Medulla oblongata (tissue), 1 donor: ENCODE measurements around the gene NDUFV1.
A peak's percentile ranks its signal among the peaks of the same experiment; 100 is the strongest.
"Not testable (repeated sequence)": the region's sequence is repeated elsewhere in the genome, so short reads cannot be mapped to it uniquely, and the experiment has no call there.

ENCODE experiments used
- DNase-seq: peaks from one replicate; pipeline ENCODE4 v3.0.0-alpha.2; 2015; ENCODE audit errors: extremely low spot score

NDUFV1 gene

GRCh38 chr11:67611704-67612587 is 5.2 kb downstream of the NDUFV1 start:
- DNase-seq, result no peak

DNA sequence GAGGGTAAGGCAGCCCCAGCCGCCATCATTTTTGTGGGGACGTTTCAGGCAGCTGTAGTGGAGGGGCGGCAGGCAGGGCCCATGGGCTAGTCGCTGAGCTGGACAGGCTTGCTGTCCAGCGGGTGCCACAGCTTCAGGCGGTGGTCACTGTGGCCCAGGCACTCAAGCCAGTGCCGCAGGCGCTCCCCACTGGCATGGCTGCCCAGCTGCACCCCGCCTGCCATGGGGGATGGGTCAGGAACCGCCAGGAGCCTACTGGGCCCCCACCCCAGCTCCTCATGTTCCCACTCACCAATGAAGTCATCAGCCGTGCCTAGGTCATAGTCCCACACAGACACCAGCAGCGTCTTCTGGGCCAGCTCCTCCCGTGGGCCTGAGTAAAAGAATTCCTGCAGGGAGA is 6.0 kb downstream of the NDUFV1 start:
- DNase-seq, result no peak

DNA sequence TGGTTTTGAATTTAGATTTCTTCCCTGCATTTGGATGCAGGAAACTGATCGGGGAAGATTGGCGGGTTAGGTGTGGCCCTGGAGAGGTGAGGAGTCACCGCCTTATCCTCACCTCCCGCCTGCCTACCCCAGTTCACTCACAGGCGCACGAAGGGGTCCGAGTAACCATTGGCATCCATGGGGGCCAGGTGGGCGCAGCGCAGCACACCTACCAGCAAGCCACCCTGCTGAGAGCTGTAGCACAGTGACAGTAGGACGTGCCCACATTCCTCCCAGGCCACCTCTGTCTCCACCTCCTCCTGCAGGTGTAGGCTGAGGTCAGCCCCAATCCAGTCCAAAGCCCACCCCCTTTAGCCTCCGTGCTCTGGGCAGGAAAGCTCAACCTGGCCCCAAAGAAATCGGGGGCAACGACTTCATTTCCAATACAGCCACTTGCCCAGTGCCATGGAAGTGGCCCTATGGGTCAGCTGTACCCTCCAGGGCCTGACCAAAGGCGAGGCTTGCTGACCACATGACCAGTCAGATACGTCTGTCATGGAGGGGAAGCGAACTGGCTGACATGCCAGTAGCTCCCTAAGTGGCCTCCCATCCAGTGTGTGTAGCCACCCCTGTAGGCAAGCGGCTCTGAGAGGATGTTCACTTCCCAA is 6.7 kb downstream of the NDUFV1 start:
- no peak for DNase-seq

DNA sequence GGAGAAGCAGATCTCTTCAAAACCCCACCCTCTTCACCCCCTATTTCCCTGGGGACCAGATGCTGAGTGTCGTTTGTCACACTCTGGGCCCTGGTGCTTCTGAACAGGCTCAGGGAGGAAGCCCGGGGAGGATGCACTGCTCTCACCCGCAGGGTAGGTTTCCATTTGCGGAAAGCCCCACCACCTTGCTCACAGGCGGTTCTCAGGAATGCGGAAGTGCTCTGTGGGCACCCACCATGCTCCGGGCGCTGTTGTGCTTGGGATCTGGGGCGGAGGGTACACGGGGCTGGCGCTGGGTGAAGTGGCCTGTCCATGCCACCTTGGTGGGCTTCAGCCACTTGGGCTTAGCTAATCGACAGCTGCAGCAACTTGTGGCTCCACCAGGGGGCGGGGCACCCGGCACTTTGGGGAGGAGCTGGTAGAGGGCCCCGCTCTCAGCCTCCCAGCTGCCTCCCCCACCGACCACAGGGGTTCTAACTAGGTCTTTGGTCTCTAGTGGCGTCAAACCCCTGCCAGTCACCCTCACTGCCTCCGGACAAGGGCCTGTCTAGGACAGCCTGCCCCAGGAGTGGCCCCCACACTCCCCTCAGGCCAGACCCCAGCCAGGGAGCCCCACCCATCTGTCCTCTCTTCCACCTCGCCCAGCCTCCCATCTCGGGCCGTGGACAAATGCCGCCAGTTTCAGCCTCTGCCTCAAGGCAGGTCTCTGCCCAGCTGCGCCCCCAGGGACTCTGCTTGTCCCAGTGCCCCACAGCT is 7.4 kb downstream of the NDUFV1 start:
- peak; percentile 30 for DNase-seq

GRCh38 chr11:67614730-67615714 is 8.3 kb downstream of the NDUFV1 start:
- no peak for DNase-seq

GRCh38 chr11:67615728-67616430 is 9.1 kb downstream of the NDUFV1 start:
- DNase-seq, result no peak

DNA sequence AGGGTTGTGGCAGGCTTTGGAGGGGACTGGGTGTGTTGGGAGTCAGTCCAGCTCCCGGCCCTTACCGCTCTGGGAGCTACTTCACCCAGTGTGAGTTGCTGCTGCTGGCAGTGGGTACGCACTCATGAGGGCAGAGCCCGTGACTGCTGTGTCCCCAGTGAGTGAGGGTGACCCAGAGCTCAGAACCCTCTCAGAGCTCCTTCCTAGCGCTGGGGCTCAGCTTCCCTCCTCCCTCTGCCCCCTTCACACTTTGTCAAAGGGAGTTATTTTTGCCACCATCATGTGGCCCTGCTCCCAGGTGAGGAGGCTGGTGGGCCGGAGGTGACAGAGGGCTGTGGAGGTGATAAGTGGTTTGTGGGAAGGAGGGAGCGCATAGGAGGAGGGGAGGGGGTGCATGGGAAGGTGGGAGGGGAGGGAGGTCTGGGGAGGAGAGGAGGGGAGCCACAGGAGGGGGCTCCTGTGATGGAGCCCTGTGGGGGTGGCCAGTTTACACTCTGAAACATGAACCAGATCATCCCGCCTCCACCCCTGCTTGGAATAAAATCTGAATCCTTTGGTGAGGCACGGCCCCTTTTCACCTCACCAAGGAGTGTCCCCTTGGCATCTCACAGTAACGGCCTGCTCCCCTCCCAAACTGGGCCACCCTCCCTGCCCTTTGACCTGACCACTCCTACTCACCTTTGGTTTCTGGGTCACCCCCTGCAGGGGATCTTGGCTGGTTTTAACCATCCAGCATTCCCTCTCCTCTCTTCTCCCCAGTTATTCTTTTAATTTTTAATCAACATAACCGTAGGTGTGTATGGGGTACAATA is 9.9 kb downstream of the NDUFV1 start:
- no peak for DNase-seq

DNA sequence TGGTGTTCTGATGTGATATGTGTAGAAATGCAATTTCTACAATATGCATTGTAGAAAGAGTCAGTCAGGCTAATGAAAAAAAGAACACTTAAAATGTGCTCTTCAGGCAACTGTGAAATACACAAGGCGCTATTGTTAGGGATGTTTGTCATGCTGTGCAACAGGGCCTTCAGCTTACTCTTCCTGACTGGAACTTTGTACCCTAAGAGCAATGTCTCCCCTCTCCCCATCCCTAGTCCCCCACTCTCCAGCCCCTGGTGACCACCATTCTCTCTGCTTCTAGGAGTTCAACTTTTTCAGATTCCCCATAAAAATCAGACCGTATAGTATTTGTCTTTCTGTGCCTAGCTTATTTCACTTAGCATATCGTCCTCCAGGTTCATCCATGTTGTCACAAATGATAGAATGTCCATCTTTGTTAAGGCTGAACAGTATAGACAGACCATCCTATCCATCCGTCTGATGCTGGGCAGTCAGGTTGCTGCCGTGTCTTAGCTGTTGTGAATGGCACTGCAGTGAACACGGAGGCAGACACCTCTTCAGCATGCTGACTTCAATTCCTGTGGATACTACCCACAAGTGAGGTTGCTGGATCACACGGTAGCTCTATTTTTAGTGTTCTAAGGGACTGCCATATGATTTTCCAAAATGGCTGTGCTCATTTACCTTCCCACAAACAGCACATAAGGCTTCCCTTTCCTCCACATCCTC is 10.7 kb downstream of the NDUFV1 start:
- DNase-seq, result peak; percentile 48

DNA sequence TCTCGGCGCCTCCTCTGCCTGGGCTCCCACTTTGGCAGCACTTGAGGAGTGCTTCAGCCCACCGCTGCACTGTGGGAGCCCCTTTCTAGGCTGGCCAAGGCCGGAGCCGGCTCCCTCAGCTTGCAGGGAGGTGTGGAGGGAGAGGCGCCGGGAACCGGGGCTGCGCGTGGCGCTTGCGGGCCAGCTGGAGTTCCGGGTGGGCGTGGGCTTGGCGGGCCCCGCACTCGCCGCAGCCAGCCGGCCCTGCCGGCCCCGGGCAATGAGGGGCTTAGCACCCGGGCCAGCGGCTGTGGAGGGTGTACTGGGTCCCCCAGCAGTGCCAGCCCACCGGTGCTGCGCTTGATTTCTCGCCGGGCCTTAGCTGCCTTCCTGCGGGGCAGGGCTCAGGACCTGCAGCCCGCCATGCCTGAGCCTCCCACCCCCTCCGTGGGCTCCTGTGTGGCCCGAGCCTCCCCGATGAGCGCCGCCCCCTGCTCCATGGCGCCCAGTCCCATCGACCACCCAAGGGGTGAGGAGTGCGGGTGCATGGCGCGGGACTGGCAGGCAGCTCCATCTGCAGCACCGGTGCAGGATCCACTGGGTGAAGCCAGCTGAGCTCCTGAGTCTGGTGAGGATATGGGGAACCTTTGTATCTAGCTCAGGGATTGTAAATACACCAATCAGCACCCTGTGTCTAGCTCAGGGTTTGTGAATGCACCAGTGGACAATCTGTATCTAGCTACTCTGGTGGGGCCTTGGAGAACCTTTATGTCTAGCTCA is 12.3 kb downstream of the NDUFV1 start:
- DNase-seq, result not testable (repeated sequence)

GRCh38 chr11:67619683-67620618 is 13.2 kb downstream of the NDUFV1 start:
- not testable (repeated sequence) for DNase-seq

DNA sequence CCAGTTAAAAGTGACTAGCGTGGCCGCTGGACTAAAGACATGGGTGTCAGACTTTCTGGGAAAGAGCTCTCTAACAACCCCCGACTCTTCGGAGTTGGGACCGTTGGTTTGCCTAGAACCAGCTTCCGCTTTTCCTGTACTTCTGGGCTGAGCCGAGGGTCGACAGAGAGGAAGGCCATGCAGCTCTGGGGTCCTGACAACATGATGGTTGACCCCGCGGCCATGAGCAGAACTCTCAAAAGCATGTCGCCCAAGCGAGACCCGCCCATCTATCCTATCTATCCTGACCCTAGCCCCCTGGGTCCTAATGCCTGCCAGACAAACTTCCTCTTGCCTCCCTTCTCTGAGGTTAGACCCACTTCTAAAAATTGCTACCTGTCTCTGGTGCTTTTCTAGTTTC is 13.9 kb downstream of the NDUFV1 start:
- not testable (repeated sequence) for DNase-seq

DNA sequence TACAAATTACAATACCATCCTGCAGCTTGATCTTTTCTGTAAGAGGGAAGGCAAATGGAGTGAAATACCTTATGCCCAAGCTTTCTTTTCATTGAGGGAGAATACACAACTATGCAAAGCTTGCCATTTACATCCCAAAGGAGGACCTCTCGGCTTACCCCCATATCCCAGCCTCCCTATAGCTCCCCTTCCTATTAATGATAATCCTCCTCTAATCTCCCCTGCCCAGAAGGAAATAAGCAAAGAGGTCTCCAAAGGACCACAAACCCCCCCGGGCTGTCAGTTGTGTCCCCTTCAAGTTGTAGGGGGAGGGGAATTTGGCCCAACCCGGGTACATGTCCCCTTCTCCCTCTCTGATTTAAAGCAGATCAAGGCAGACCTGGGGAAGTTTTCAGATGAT is 15.2 kb downstream of the NDUFV1 start:
- DNase-seq, result not testable (repeated sequence)

DNA sequence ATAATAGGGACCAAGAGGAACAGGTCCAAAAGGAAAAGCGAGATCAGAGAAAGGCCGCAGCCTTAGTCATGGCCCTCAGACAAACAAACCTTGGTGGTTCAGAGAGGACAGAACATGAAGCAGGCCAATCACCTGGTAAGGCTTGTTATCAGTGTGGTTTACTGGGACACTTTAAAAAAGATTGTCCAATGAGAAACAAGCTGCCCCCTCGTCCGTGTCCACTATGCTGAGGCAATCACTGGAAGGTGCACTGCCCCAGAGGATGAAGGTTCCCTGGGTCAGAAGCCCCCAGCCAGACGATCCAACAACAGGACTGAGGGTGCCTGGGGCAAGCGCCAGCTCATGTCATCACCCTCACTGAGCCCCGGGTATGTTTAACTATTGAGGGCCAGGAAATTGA is 16.2 kb downstream of the NDUFV1 start:
- DNase-seq, result not testable (repeated sequence)

GRCh38 chr11:67623795-67624194 is 17.1 kb downstream of the NDUFV1 start:
- DNase-seq, result not testable (repeated sequence)

- not testable (repeated sequence) for DNase-seq
Observed at GRCh38 chr11:67626131-67626833, 19.5 kb downstream of the NDUFV1 start.

DNA sequence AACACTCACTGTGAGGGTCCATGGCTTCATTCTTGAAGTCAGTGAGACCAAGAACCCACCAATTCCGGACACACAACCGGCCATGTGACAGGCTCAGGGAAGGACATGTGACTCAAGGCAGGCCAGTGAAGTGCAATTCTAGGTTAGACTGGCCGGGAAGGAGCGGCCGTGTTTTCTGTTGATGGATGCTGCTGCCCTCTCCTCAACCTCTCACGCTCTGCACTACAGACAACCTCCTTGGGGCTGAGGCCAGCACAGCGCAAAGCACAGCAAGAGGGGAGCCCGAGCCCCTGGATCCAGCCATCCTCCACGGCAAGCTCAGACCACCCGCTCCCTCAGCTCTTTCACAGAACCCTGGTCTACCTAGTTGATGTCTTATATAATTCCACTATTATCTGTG is 20.2 kb downstream of the NDUFV1 start:
- DNase-seq, result no peak

- no peak for DNase-seq
Observed at GRCh38 chr11:67627441-67627811, 20.7 kb downstream of the NDUFV1 start.
